GM10266 (cell line): ENCODE results near the gene ESD.

Experiments used
- DNase-seq: peaks from one replicate; pipeline ENCODE4 v3.0.0; 2012; ENCODE audit errors: extremely low spot score
- CTCF ChIP-seq: IDR thresholded peaks from 2 replicates; pipeline ENCODE4 v1.5.1; 2012; ENCODE audit warnings: mild to moderate bottlenecking, low read depth; ENCODE audit not compliant: control insufficient read depth, insufficient read depth; ENCODE audit errors: missing control alignments

Gene ESD

GRCh38 chr13:46731535-46731934 lies 65.4 kb downstream of the ESD start:
- no peak for TF ChIP-seq CTCF
- DNase-seq = no peak

- DNase-seq = peak; percentile 15
- peak; percentile 12 for TF ChIP-seq CTCF
Observed at GRCh38 chr13:46728777-46729176, 68.2 kb downstream of the ESD start.

- TF ChIP-seq CTCF = no peak
- no peak for DNase-seq
Observed at GRCh38 chr13:46726347-46726746, 70.6 kb downstream of the ESD start.
